HepG2 (cell line): ENCODE data around the gene MRPL37. TPM values are rescaled to one million over a fixed set of nuclear protein-coding genes. Genes with fewer than 3 reads are reported as not detected.

Source experiments
- AGO1 ChIP-seq: fragments of 200-400 bp; formaldehyde crosslinking; IDR thresholded peaks from 2 replicates; pipeline ENCODE4 v1.6.1; 2017; ENCODE audit warnings: mild to moderate bottlenecking, low read depth, low read length, moderate library complexity; ENCODE audit not compliant: poor library complexity, severe bottlenecking
- ATRX ChIP-seq: sonication (generic); formaldehyde crosslinking; IDR thresholded peaks from 2 replicates; pipeline ENCODE4 v1.4.0; 2020; ENCODE audit warnings: missing genetic modification reagents, borderline replicate concordance
- DMAP1 ChIP-seq: IDR thresholded peaks from 2 replicates; pipeline ENCODE4 v1.6.1; 2016
- ESRRA ChIP-seq: sonication (generic); formaldehyde crosslinking; IDR thresholded peaks from 2 replicates; pipeline ENCODE4 v1.5.1; 2020; ENCODE audit warnings: mild to moderate bottlenecking, low read depth, missing genetic modification reagents
- FOXP1 ChIP-seq, 2 experiments: fragments of 450-650 bp in 1 of 2; IDR thresholded peaks; 2 replicates each; pipeline ENCODE4 v1.6.1; 2017 to 2018; ENCODE audit warnings: antibody characterized with exemption in 1 of 2
- NBN ChIP-seq: fragments of 450-650 bp; conservative IDR thresholded peaks from 2 replicates; pipeline ENCODE4 v1.6.1; 2017
- TSC22D2 ChIP-seq: sonication (generic); formaldehyde crosslinking; IDR thresholded peaks from 2 replicates; pipeline ENCODE4 v1.5.1; 2020; ENCODE audit warnings: missing genetic modification reagents, mild to moderate bottlenecking, borderline replicate concordance
- ZBTB7B ChIP-seq: sonication (generic); formaldehyde crosslinking; IDR thresholded peaks from 2 replicates; pipeline ENCODE4 v1.4.0; 2020; ENCODE audit warnings: missing genetic modification reagents
- ZNF354B ChIP-seq: sonication (generic); formaldehyde crosslinking; IDR thresholded peaks from 2 replicates; pipeline ENCODE4 v1.8.0; 2022; ENCODE audit warnings: mild to moderate bottlenecking, missing genetic modification reagents
- ZNF468 ChIP-seq: sonication (generic); formaldehyde crosslinking; IDR thresholded peaks from 2 replicates; pipeline ENCODE4 v1.8.0; 2022; ENCODE audit warnings: mild to moderate bottlenecking, moderate library complexity, missing genetic modification reagents
- ZSCAN22 ChIP-seq: sonication (generic); formaldehyde crosslinking; IDR thresholded peaks from 2 replicates; pipeline ENCODE4 v1.4.0; 2020; ENCODE audit warnings: mild to moderate bottlenecking, missing genetic modification reagents
- polyA plus RNA-seq, 8 experiments: library from polyadenylated mRNA; depleted of rRNA in 3 of 8; stranded (reverse) in 7 of 8; unstranded in 1 of 8; fragments of >200 nt; fragmentation: Illumina TruSeq in 4 of 8; extraction: Trizol in 4 of 8; gene quantifications; 2 replicates each; pipeline versions ENCODE4 v1.2.1 to v1.2.3, GENCODE V29; 2011 to 2016; ENCODE audit warnings: low read depth in 4 of 8, missing spikeins in 1 of 8, mixed read lengths in 1 of 8; ENCODE audit not compliant: insufficient read depth in 1 of 8
- total RNA-seq, 5 experiments: library from RNA; depleted of rRNA; stranded (reverse); fragments of >200 nt; fragmentation: Illumina TruSeq; extraction: Trizol; gene quantifications; 2 replicates each; pipeline ENCODE4 v1.2.3, GENCODE V29; 2016; ENCODE audit warnings: low read depth in 1 of 5
- TF ChIP-seq, protein P1 (sequence below): sonication (generic); formaldehyde crosslinking; IDR thresholded peaks from 2 replicates; pipeline ENCODE4 v1.4.0; 2020; ENCODE audit warnings: missing genetic modification reagents
- TF ChIP-seq, protein P2 (sequence below): sonication (generic); formaldehyde crosslinking; IDR thresholded peaks from 2 replicates; pipeline ENCODE4 v1.8.1; 2023; ENCODE audit warnings: mild to moderate bottlenecking, missing genetic modification reagents
- TF ChIP-seq, protein P3 (sequence below): sonication (generic); formaldehyde crosslinking; IDR thresholded peaks from 2 replicates; pipeline ENCODE4 v1.4.0; 2020; ENCODE audit warnings: missing genetic modification reagents, borderline replicate concordance
- TF ChIP-seq, protein P4 (sequence below): sonication (generic); formaldehyde crosslinking; IDR thresholded peaks from 2 replicates; pipeline ENCODE4 v1.4.0; 2020; ENCODE audit warnings: mild to moderate bottlenecking, missing genetic modification reagents
- TF ChIP-seq, protein P5 (sequence below): sonication (generic); formaldehyde crosslinking; IDR thresholded peaks from 2 replicates; pipeline ENCODE4 v1.4.0; 2020; ENCODE audit warnings: missing genetic modification reagents, borderline replicate concordance
- TF ChIP-seq, protein P6 (sequence below): sonication (generic); formaldehyde crosslinking; IDR thresholded peaks from 2 replicates; pipeline ENCODE4 v1.4.0; 2020; ENCODE audit warnings: missing genetic modification reagents, mild to moderate bottlenecking, borderline replicate concordance

MRPL37 gene
- total and polyA plus RNA-seq, 2 of the 13 experiments (the other 11 are each of a cell fraction or from before 2014, with no cell fraction given): 31.7 to 127 TPM

DNA sequence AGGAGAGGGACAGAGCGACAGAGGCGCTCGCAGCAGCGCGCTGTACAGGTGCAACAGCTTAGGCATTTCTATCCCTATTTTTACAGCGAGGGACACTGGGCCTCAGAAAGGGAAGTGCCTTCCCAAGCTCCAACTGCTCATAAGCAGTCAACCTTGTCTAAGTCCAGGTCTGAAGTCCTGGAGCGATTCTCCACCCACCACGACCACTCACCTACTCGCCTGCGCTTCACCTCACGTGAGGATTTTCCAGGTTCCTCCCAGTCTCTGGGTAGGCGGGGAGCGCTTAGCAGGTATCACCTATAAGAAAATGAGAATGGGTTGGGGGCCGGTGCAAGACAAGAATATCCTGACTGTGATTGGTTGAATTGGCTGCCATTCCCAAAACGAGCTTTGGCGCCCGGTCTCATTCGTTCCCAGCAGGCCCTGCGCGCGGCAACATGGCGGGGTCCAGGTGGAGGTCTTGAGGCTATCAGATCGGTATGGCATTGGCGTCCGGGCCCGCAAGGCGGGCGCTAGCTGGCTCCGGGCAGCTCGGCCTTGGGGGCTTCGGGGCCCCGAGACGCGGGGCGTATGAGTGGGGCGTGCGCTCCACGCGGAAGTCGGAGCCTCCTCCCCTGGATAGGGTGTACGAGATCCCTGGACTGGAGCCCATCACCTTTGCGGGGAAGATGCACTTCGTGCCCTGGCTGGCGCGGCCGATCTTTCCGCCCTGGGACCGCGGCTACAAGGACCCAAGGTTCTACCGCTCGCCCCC, at the start of gene MRPL37, which contains the start of gene CYB5RL (continued):
- TF ChIP-seq, protein P1, sequence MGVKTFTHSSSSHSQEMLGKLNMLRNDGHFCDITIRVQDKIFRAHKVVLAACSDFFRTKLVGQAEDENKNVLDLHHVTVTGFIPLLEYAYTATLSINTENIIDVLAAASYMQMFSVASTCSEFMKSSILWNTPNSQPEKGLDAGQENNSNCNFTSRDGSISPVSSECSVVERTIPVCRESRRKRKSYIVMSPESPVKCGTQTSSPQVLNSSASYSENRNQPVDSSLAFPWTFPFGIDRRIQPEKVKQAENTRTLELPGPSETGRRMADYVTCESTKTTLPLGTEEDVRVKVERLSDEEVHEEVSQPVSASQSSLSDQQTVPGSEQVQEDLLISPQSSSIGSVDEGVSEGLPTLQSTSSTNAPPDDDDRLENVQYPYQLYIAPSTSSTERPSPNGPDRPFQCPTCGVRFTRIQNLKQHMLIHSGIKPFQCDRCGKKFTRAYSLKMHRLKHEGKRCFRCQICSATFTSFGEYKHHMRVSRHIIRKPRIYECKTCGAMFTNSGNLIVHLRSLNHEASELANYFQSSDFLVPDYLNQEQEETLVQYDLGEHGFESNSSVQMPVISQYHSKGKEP (CRISPR knock-in tag): no peak; the same call in 1 of the 2 replicates
- TF ChIP-seq ZNF354B (CRISPR knock-in tag) (no peak), ZSCAN22 (no peak), TSC22D2 (CRISPR knock-in tag) (no peak), AGO1 (peak; percentile 43), ZBTB7B (CRISPR knock-in tag) (peak; percentile 60), ZNF468 (CRISPR knock-in tag) (0 out of 2 replicates have a peak, but pooled peaks have one; percentile 49), ATRX (CRISPR knock-in tag) (no peak), DMAP1 (CRISPR knock-in tag) (peak; percentile 63; the same call in 1 of the 2 replicates), NBN (no peak), ESRRA (CRISPR knock-in tag) (no peak; the same call in none of the 2 replicates), FOXP1 (IDR thresholded peaks at IDR 0.05) (no peak), FOXP1 (CRISPR knock-in tag; IDR thresholded peaks at IDR 0.05) (no peak)
- TF ChIP-seq, protein P2, sequence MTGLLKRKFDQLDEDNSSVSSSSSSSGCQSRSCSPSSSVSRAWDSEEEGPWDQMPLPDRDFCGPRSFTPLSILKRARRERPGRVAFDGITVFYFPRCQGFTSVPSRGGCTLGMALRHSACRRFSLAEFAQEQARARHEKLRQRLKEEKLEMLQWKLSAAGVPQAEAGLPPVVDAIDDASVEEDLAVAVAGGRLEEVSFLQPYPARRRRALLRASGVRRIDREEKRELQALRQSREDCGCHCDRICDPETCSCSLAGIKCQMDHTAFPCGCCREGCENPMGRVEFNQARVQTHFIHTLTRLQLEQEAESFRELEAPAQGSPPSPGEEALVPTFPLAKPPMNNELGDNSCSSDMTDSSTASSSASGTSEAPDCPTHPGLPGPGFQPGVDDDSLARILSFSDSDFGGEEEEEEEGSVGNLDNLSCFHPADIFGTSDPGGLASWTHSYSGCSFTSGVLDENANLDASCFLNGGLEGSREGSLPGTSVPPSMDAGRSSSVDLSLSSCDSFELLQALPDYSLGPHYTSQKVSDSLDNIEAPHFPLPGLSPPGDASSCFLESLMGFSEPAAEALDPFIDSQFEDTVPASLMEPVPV (CRISPR knock-in tag): peak; percentile 66; the same call in 1 of the 2 replicates
- TF ChIP-seq, protein P3, sequence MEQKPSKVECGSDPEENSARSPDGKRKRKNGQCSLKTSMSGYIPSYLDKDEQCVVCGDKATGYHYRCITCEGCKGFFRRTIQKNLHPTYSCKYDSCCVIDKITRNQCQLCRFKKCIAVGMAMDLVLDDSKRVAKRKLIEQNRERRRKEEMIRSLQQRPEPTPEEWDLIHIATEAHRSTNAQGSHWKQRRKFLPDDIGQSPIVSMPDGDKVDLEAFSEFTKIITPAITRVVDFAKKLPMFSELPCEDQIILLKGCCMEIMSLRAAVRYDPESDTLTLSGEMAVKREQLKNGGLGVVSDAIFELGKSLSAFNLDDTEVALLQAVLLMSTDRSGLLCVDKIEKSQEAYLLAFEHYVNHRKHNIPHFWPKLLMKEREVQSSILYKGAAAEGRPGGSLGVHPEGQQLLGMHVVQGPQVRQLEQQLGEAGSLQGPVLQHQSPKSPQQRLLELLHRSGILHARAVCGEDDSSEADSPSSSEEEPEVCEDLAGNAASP (CRISPR knock-in tag): no peak
- TF ChIP-seq, protein P4, sequence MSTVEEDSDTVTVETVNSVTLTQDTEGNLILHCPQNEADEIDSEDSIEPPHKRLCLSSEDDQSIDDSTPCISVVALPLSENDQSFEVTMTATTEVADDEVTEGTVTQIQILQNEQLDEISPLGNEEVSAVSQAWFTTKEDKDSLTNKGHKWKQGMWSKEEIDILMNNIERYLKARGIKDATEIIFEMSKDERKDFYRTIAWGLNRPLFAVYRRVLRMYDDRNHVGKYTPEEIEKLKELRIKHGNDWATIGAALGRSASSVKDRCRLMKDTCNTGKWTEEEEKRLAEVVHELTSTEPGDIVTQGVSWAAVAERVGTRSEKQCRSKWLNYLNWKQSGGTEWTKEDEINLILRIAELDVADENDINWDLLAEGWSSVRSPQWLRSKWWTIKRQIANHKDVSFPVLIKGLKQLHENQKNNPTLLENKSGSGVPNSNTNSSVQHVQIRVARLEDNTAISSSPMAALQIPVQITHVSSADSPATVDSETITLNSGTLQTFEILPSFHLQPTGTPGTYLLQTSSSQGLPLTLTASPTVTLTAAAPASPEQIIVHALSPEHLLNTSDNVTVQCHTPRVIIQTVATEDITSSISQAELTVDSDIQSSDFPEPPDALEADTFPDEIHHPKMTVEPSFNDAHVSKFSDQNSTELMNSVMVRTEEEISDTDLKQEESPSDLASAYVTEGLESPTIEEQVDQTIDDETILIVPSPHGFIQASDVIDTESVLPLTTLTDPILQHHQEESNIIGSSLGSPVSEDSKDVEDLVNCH (CRISPR knock-in tag): no peak
- TF ChIP-seq, protein P5, sequence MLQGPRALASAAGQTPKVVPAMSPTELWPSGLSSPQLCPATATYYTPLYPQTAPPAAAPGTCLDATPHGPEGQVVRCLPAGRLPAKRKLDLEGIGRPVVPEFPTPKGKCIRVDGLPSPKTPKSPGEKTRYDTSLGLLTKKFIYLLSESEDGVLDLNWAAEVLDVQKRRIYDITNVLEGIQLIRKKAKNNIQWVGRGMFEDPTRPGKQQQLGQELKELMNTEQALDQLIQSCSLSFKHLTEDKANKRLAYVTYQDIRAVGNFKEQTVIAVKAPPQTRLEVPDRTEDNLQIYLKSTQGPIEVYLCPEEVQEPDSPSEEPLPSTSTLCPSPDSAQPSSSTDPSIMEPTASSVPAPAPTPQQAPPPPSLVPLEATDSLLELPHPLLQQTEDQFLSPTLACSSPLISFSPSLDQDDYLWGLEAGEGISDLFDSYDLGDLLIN (CRISPR knock-in tag): peak; percentile 40; the same call in 1 of the 2 replicates
- TF ChIP-seq, protein P6, sequence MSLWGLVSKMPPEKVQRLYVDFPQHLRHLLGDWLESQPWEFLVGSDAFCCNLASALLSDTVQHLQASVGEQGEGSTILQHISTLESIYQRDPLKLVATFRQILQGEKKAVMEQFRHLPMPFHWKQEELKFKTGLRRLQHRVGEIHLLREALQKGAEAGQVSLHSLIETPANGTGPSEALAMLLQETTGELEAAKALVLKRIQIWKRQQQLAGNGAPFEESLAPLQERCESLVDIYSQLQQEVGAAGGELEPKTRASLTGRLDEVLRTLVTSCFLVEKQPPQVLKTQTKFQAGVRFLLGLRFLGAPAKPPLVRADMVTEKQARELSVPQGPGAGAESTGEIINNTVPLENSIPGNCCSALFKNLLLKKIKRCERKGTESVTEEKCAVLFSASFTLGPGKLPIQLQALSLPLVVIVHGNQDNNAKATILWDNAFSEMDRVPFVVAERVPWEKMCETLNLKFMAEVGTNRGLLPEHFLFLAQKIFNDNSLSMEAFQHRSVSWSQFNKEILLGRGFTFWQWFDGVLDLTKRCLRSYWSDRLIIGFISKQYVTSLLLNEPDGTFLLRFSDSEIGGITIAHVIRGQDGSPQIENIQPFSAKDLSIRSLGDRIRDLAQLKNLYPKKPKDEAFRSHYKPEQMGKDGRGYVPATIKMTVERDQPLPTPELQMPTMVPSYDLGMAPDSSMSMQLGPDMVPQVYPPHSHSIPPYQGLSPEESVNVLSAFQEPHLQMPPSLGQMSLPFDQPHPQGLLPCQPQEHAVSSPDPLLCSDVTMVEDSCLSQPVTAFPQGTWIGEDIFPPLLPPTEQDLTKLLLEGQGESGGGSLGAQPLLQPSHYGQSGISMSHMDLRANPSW (CRISPR knock-in tag): no peak
